ENCODE measurements around the gene ABTB2. TPM values are rescaled to one million over a fixed set of nuclear protein-coding genes. Genes with fewer than 3 reads are reported as not detected.
A peak's percentile ranks its signal among the peaks of the same experiment; 100 is the strongest.

Gene ABTB2
- total and polyA plus RNA-seq, 2 of the 8 experiments (the other 6 are each of a cell fraction or from before 2014, with no cell fraction given) = 7.7 to 10.2 TPM

DNA sequence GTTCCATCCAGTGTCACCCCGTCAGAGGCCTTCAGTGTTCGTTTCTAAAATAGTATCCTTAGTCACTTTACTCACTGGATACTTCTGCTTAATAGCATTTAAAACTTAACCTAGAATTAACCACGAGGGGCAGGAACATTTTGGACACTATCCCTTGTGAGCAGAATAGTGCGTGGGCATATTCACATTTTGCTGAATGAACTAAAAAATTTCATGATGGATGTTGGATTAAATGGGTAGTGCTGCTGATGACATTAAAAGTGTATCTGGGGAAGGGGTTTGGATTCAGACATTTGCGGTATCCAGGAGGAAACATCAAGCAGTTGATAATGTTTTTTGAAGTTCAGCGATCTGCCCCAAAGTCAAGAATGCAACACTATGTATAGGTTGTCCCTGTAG, 253.1 kb downstream of the ABTB2 start:
- H3K56ac ChIP-seq (replicated peaks; ENCODE audit: insufficient read length, low read depth, low read length) = no peak overlapping the region
- peak overlapping the region; percentile 71 to 95 (median 91) for H3K4me3 ChIP-seq (ENCODE audit: extremely low read depth in 1 of 4, insufficient read depth in 2 of 4, low read depth in 3 of 4, low read length in 4 of 4)
- DNase-seq (ENCODE audit: low read depth in 1 of 2, low spot score in 2 of 2) (no peak), FAIRE-seq (no peak)
- 0 out of 2 replicates have a peak, but pooled peaks cover 2% of the 10 kb centered on the region for H3K79me1 ChIP-seq (ENCODE audit: low read depth, low read length)
- ChIA-PET POLR2A (ENCODE audit: partially characterized antibody) (interaction anchor here (0.6 to 6.1 kb wide), 25 partner anchors 9 to 355 kb away, joined by 3 to 81 read pairs (median 4); partner anchors contain the start of gene CAPRIN1), CTCF (ENCODE audit: partially characterized antibody) (no interaction called here)
- H3K36me3 ChIP-seq (ENCODE audit: control insufficient read depth in 2 of 4, insufficient read depth in 4 of 4, low read length in 3 of 4) = peaks cover 12 to 29% (median 26%) of the 10 kb centered on the region in 4 experiments
- H2BK15ac ChIP-seq (ENCODE audit: low read length) = no peak overlapping the region
- H2BK20ac ChIP-seq (ENCODE audit: low read length) = no peak overlapping the region
- no peak overlapping the region for H4K8ac ChIP-seq (ENCODE audit: extremely low read depth, insufficient read depth, low read length)
- no peak overlapping the region for H2BK120ac ChIP-seq (replicated peaks; ENCODE audit: low read depth, low read length)
- no peaks in the 10 kb centered on the region for H3K9me3 ChIP-seq (ENCODE audit: insufficient read depth in 2 of 2, low read depth in 1 of 2, low read length in 1 of 2)
- no peaks in the 10 kb centered on the region for H4K20me1 ChIP-seq (replicated peaks in 1 of 2; ENCODE audit: control insufficient read depth in 1 of 2, insufficient read depth in 2 of 2, low read length in 2 of 2)
- H3K23me2 ChIP-seq (ENCODE audit: low read depth, low read length) = peaks cover 9% of the 10 kb centered on the region
- no peak overlapping the region for H2AK5ac ChIP-seq (ENCODE audit: low read depth, low read length)
- peak overlapping the region; percentile 95 for H3K27ac ChIP-seq (ENCODE audit: low read depth, low read length)
- peak overlapping the region; percentile 43 to 97 (median 96); a peak in 6 of 7 replicates for H3K9ac ChIP-seq (replicated peaks in 1 of 4; ENCODE audit: extremely low read depth in 1 of 4, low read depth in 3 of 4, low read length in 3 of 4)
- no peak overlapping the region for H3K14ac ChIP-seq (ENCODE audit: insufficient read length)
- WGBS, 2 experiments (ENCODE audit: extremely low coverage in 1 of 2, insufficient coverage in 1 of 2, insufficient read length in 1 of 2, insufficient replicate concordance in 2 of 2, low coverage in 1 of 2, low lambda C conversion rate in 2 of 2, missing lambda C conversion rate in 1 of 2) = 27% methylated on average over 6 of the region's 6 CpGs; no CpG with 5 or more reads in 1 of the 2 experiments
- peaks cover 7 to 31% of the 10 kb centered on the region in 2 experiments for H3K79me2 ChIP-seq (ENCODE audit: control insufficient read depth in 1 of 2, insufficient read depth in 2 of 2, low read length in 2 of 2)
- H4K5ac ChIP-seq (ENCODE audit: insufficient read length, low read depth, low read length) = no peak overlapping the region
- peak overlapping the region; percentile 83 to 86 for H3K4me2 ChIP-seq (ENCODE audit: insufficient read depth in 1 of 2, low read depth in 2 of 2, low read length in 2 of 2)
- H3K4ac ChIP-seq (replicated peaks; ENCODE audit: insufficient read length, low read depth, low read length) = no peak overlapping the region
- no peaks in the 10 kb centered on the region for H3K27me3 ChIP-seq (replicated peaks in 1 of 4; ENCODE audit: control insufficient read depth in 3 of 4, extremely low read depth in 1 of 4, insufficient read depth in 3 of 4, low read length in 3 of 4)
- H2BK5ac ChIP-seq (ENCODE audit: low read depth, low read length) = no peak overlapping the region; the same call in 1 of the 2 replicates
- H2AFZ ChIP-seq (ENCODE audit: low read length) = no peak overlapping the region
- peaks cover 0 to 2% (median 0%) of the 10 kb centered on the region in 4 experiments; a peak in 1 of 7 replicates for H3K4me1 ChIP-seq (replicated peaks in 1 of 4; ENCODE audit: control insufficient read depth in 3 of 4, insufficient read depth in 4 of 4, low read length in 3 of 4)
- no peak overlapping the region for H3K23ac ChIP-seq (ENCODE audit: insufficient read length)
- no peak overlapping the region for H4K91ac ChIP-seq (replicated peaks; ENCODE audit: insufficient read length, low read length)
- H3K18ac ChIP-seq (ENCODE audit: extremely low read depth, low read length) = no peak overlapping the region
- no peak overlapping the region for H2BK12ac ChIP-seq (ENCODE audit: low read depth, low read length)
- no peak for TF ChIP-seq EZH2 (IDR thresholded peaks at IDR 0.05; ENCODE audit: low read depth, low read length, severe bottlenecking)
- no peak for TF ChIP-seq EGR1 (IDR thresholded peaks at IDR 0.05; ENCODE audit: borderline replicate concordance, low read depth, low read length)
- no peak for TF ChIP-seq FOSL1 (IDR thresholded peaks at IDR 0.05; ENCODE audit: insufficient read depth, low read depth, low read length)
- no peak for TF ChIP-seq GTF2F1 (IDR thresholded peaks at IDR 0.05; ENCODE audit: borderline replicate concordance, low read depth, low read length)
- TF ChIP-seq SRF (IDR thresholded peaks at IDR 0.05; ENCODE audit: low read depth, low read length) = no peak
- TF ChIP-seq JUND (IDR thresholded peaks at IDR 0.05; ENCODE audit: low read length) = no peak
- TF ChIP-seq BRCA1 (IDR thresholded peaks at IDR 0.05; ENCODE audit: low read depth, low read length) = no peak
